ENCODE data around the gene AGPAT4. TPM values are rescaled to one million over a fixed set of nuclear protein-coding genes. Genes with fewer than 3 reads are reported as not detected.

AGPAT4 gene
- total RNA-seq, 1 donor from 2014 or later = 11.4 TPM

DNA sequence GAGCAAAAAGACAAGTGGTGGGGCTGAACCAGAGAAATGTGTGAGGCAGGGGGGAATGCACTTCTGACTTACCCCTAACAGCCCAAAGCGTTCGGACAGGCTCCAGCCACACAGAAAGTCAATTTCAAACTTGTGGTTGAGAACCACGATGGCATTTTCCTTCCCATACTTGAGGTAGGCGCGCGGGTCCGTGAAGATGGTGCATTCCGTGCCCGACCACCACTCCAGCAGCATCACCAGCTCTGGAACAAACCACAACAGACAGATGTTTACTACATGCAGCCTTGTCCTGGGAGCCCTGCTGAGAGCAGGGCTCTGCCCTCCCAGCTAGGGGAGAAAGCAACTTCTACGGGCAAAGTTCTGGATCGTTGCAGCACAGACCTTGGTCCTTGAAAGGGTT is 107.7 kb downstream of the AGPAT4 start:
- no peak for DNase-seq

DNA sequence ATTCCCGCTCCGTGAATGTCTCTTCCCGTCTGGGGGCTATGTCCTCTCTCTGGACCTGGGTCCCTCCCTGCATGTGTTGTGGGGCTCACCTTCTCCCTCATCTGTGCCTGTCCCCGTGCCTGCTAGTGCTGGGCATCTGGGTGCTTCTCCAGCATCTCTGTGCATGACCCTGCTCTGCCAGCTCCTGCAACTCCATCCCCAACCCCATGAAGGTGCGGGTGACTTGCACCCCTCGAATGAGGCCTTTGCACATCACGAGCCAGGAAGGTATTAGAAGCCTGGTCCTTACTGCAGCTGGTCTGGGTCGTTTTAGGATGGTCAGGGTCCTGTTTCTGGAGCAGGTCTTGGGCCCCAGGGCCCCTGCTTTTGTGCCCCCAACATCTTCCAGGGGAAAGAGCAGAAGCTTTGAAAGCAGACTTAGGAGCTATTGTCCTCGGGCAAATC is 109.7 kb downstream of the AGPAT4 start:
- no peak for DNase-seq

DNA sequence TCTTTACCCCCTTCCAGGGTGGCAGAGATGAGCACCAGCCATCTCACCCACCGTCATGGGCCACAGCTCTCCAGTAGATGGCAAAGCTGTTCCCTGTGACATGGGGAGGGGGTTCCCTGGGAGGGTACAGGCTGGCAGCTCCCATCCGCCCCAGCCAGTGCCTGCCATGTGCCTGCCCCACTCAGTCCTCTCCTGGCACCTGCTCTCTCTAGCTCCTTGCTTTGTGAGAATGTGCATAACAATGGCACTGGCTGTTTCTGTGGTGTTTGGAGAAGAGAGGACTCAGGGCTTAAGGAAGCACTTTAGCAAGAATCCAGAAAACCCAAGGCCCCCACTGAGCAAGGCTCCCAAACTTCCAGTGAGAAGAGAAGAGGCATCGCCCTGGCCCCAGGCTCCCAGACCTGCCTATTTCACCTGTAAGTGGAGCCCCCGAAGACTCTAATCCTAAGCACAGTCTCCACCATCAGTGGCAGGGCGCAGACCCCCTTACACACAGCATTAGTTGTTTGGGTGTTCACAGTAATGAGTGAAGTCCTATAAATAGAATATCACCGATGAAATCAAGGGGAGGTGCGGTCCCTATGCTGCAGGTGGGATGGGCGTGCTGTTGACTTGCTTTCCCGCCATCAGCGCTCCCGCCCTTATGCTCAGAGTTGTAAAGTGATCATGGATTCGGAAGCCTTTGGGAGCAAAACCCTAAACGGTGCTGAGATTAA is 110.2 kb downstream of the AGPAT4 start:
- DNase-seq = no peak

DNA sequence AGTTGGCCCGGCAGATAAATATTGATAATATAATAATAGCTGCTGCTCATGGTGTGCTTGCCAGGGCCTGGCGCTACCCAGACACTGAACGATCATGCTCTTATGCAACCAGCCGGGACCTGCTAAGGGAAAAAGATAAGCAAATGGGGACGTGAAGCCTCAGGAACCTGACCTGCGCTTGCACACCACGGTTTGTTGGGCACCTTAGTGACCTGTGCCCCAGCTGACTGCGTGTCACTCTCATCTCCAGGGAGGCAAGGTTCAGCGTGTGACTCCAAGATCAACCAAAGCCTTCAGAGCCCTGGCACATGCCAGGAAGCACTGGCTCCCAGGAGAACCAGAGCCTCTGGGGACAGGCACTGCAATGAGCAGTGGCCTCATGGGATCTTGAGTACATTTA is 111.1 kb downstream of the AGPAT4 start:
- no peak for DNase-seq

DNA sequence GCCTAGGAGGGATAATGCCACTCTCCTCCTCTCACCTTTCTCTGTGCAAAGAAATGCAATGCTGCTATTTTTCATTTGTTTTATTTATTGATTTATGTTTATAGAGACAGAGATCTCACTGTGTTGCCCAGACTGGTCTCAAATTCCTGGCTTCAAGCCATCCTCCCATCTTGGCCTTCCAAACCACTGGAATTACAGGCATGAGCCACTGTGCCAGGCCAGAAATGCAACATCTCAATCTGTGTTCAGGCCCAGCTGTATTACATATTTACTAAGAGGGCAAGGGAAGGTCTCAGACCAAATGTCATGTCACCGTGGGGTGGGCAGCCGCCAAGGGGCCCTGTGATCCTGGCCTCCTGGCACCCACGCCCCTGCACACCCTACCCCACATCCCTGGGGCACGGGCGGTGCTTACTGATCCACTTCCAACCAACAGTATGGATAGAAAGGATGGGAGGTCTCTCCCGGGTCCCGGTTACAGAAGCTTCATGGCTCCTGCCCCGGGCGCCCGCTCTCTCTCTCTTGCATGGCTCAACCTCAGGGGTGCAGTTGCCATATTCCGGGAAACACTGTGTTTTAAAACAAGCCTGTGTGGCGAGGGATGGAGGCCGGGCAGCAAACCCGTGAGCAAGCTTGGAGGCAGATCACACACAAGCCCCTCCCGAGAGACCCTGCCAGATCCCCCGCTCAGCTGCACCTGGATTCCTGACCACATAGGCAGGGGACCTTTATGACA is 111.8 kb downstream of the AGPAT4 start:
- DNase-seq = peak; percentile 34

DNA sequence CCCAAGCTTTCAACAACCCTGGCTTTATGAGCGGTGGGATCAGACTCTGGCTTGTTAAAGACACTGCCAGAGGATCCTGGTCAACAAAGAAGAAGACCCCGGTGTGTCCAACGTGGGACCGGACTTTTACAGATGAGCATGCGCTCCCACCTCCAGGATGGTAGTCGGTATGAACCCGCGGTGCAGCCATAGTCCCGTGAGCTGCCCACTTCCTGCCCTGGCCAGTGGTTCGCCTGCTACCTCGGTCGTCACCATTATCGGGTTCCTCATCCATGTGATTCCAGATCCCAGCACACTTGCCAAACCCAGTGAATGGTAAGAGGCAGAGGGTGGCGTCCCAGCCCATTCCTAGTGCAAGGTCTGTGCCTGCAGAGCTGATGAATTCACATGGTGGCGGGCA is 112.7 kb downstream of the AGPAT4 start:
- no peak for DNase-seq

DNA sequence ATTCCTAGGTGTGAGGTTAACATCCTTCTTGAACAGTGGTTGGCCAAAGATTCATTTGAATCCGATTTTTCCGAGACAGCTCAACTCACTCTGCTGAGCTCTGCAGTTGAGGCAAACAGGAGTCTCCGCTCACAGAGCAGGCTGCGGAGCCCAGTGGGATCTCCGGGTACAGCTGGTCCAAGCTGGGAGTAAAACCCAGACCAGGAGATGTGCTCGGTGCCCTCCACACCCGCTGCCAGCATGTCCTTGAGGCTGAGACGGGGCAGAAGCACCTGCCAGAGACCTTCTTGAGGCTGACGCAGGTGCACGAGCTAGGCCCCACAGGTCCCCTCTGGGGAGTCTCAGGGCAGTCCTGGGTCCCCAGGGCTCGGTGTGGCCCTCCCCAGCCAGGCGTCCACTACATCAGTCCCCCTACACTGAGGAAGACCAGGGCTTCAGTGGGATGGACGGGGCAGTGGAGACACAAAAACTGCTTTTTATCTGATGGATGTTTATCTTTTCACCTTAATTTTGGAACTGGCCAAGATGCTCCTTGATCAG is 119.0 kb downstream of the AGPAT4 start:
- no peak for DNase-seq

DNA sequence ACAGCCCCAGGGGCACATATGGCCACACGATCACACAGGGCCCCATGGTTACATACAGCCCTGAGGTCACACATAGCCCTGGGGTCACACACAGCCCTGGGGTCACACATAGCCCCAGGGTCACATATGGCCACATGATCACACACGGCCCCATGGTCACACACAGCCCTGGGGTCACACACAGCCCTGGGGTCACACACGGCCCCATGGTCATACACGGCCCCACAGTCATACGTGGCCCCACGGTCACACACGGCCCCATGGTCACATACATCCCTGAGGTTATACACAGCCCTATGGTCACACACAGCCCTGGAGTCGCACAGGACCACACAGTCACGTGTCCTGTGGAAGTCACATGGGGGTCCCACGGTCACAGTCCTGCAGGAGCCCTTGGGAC is 120.1 kb downstream of the AGPAT4 start:
- DNase-seq = no peak

DNA sequence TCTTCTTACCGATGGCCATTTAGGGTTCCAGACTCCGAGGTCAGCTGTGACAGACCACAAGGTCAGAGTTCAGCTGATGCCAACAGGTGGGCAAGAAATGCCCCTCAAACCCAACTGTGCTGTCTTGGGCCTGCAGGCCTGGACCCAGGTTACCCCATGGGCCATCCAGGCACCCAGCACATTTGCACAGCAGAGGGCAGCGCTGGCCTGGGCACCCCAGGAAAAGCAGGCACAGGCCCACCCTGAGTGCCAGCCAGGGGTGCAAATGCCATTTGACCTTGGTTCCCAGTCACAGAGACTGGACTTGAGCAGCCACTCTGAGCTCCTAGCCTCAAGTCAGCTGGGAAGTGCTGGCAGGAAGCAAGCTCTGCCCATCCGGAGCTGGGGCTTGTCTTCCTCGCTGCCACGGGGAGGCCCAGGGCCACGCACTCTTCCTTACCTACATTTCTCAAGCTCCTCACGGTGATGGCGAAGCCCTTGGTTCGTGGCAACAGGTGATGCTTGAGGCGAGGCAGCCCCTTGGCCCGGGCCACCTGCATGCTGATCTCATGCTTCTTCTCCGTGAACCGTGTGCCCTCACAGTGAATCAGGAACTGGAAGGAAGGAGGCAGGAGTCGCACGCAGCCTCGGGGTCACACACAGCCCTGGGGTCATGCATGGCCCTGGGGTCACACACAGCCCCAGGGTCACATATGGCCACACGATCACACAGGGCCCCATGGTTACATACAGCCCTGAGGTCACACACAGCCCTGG is 120.8 kb downstream of the AGPAT4 start:
- DNase-seq = no peak

DNA sequence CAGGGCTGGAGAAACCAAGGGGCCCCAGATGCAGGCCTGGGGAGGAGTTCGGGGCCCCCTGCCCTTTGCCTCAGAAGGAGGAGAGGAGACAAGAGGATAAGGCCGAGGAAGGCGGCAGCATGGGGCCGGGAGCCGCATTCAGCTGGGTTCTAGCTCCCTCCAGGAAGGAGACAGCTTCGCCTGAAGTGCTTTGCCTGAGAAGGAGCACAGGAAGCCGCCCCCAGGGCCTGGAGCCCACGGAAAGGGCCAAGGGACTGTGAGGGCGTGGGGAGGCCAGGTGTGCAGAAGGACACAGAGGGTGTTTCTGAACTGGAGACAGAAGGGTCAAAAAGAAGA is 121.4 kb downstream of the AGPAT4 start:
- DNase-seq = no peak

DNA sequence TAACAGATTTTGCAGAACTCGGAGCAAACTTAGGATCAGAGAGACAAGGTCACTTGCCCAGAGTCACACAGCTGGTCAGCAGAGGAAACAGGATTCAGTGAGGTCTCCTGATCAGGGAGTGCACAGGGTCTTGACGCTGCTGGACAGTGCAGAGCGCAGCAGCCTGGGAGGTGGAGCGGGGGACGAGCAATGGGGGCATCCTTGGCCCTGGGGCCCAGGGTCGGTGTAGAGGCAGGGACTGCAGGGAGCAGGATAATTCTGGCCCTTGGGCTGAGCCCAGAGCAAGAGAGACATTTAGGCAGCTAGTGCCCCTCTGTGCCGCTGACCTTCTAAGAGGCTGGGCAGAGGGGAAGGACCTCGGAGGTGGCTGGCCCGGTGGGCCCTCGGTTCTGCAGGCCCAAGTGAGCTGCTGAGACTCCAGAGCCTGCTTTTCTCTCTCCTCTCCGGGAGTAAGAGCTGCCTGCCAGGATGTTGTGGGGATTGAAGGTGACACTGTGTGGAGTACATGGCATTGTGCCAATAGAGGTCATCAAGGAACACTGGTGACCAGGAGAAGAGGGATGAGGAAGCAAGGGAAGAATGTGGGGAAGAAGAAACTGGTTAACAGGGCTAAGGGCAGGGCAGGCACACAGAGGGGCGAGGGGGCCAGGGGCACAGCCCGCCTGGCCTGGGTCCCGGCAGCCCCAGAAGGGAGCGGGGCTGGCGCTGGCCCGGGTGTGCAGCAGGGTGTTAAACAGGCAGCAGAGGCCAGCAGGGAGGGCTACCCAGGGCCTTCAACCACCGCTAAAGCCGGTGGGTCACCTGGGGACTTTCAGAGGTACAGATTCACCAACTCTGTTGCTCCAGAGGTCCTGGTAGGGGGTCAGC is 122.0 kb downstream of the AGPAT4 start:
- DNase-seq = no peak

DNA sequence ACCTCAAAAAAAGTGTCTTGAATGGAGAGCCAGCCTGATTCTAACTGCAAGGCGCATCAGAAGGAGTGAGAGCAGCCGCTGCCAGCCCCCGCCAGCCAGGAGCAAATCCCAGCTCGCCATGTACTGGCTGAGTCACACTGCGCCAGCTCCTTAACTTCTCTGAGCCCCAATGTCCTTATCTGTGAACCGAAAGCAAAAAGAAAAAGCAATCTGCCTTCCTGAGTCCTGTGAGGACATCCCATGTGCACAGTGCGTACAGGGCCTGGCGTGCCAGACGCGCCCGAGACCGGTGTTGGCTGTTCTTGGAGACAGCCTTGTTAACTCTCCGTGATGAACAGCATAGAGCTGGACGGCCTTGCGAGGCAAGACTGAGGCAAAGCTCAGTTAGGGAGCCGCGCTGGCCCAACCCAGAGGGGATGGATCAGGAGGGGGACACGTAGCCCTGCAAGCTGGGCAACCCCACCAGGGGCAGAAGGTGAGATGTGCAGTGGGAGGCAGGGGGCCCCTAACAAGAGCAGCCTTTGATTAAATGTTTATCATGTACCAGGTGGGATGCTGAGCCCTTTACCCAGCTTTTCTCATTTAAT is 122.7 kb downstream of the AGPAT4 start:
- no peak for DNase-seq

DNA sequence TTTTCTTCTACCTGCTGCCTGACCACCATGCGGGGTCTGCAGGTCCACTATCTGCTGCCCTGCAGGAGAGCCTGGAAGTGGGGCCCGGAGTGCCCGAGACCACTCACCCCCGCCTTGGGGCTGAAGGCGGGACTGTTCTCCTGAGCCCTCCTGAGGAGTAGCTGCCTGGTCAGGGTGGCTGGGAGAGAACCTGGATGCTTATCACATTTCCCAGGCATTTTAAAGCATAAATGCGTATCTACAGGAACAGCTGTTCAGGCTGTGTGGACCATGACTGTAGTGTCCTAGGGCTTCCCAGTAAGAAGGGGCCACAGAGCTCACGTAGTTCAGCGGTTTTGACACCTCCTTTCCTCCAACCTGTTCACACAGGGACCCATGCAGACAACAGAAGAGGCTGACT is 123.3 kb downstream of the AGPAT4 start:
- DNase-seq = no peak

DNA sequence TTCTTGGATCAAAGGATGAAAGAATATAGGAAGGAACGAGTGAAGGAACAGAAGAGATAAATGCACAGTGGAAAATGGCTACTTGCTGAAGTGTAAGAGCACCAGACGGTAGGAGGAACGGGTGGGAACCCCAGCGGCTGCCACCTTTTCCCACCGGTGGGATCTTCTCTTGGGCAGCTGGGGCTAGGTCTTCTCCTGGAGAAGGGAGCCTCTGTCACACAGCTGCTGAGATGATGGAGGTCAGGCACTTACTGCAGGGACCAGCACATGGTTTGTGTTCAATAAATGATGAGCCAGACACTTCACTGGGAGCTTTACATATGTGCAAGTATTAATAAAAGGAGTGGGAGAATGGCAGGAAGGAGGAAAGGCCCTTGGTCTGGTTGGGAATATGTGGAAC is 123.7 kb downstream of the AGPAT4 start:
- no peak for DNase-seq

DNA sequence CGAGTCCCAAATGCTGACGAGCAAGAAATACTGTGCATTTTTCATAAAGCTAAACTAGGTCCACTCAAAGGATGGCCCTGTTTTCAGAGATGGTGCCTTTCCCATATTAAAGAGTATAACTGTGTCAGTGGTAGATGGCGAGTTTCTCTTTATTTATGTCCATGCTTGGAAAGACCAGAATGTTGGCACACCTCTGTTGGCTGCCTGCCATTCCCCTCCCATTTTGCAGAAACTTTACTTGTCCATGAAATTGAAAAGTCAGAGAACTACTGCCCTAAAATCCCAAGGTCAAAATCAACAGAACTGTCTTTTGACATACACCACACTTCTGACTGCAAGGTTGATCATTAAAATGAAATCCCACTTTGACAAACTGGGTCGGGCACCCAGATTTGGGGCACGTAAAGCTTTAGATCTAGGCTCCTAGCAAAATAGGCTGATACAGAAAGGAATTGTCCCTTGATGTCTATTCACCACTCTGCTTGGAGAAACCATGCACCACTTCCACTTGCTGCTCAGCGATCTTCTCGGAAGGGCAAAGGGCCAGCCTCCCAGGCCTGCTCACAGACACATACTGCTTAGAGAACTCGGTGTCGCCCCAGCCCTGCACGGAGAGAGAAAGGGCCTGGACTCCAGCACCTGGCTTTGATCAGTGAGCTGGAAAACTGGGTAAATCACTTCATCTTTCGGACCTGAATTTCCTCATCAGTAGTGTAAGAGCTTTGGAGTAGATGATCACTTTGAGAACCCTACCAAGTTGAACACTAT is 130.0 kb downstream of the AGPAT4 start:
- DNase-seq = no peak

DNA sequence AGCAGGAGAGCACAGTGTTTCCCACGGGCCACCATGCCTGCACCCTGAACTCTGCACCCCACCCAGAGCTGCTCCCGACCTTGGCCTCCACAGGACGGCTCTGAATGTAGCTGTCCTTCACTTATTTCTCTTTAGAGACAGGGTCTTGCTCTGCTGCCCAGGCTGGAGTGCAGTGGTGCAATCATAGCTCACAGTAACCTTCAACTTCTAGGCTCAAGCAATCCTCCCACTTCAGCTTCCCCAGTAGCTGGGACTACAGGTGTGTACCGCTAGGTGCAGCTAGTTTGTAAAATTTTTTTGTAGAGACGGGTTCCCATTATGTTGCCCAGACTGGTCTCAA is 130.9 kb downstream of the AGPAT4 start:
- DNase-seq = no peak

DNA sequence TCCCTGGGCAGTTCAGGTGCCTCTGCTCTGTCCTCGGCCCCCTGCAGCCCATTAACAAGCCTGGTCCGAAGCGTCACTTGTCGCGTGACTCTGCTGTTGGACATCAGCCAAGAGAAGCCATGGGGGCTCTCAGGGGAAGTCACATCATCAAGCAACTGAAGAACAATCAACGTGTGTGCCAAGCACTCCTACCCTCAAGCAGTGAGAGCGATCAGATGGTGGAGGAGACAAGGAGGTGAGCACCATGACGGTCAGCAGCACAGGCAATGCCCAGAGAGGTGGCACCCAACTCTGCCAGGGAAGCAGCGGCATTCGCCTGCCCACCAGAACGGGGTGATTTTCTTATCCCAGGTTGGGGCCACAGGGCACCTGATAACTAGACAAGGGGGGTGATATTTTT is 132.7 kb downstream of the AGPAT4 start:
- peak; percentile 28 for DNase-seq

DNA sequence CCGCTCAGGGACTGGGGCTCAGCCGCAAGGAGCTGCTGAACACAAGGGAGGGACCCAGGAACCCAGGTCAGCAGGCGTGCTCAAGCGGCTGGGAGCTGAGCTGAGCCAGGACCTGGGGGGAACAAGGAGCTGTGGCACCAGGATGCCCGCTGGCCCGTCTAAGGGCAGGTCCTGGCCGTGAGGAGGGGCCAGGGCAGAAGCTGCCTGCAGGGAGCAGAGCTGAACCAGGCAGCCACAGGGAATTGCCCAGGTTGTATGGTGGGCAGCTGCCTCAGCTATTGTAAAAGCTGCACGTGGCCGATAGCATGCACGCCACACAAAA is 133.3 kb downstream of the AGPAT4 start:
- no peak for DNase-seq

DNA sequence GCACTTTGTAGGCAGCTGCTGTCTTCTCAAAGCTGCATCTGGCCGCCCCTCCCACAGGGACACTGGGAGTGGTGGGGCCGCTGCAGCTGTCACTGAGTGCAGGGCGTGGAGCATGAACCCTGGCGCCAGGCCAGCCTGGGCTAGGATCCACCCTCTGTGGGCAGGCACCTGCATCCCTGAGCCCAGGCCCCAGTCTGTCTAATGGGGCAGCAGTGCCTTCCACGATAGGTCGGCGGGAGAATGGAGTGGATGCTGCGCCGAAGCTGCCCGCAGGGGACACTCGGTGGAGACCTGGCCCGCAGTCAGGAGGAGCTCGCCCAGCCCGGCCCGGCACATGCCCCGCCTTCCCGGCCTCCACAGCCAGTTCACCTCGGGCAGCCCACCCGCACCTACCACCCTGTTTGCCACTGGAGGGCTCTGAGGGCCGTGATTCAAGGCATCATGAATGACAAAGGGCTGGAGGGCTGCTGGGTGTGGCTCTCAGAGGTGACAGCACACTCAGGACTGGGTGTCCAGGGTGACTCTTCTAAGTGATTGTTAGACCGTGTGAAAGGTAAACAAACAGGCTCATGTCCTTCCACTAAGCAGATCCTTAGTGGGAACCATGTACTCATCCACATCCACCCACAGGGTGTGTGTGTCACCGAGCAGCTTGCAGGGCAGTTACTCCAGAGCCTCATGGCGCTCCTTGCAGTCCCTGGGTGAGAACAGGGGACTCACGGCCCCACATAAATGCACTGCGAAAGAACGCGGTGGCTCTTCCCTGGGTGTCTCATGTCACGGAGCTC is 133.9 kb downstream of the AGPAT4 start:
- peak; percentile 86 for DNase-seq

DNA sequence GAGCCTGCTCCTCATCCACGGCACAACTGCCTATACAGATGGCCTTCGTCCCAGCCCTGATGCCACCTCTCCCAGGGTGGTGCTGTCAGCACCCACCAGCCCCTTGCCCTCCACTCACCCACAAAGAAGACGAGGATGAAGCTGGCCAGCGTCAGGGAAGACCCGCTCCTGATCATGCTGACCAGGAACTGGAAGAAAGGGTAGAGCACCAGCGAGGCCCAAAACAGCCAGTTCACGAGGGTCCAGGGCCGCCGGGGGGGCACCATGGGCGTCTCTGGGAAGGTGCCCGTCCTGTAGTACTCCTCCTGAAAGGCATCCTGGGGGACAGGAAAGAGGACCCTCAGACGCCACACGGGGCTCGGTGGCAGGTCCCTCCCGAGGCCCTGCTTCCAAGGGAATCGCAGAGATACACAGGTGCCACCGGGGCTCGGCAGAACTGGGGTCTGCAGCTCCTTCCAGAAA is 134.5 kb downstream of the AGPAT4 start:
- no peak for DNase-seq
